Measurements from ENCODE around the gene TGFBR1.

DNA sequence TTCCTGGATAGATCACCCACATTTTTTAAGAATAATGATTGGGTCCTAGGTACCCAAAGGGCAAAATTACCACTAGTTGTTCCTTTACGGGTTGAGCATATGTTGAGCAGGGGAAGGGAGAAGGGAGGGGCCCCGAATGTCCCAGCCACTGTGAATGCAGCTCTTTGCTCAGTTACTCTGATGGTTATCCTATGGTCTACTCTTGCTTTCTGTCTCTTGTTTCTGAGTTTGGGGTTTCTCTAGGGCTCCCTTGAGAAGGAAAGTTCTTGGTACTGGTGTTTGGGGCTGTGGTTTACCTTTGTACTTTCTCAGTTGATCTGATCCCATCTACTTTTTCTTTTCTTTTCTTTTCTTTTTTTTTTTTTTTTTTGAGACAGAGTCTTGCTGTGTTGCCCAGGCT, 61.2 kb downstream of the TGFBR1 start:
- TF ChIP-seq, protein P1, sequence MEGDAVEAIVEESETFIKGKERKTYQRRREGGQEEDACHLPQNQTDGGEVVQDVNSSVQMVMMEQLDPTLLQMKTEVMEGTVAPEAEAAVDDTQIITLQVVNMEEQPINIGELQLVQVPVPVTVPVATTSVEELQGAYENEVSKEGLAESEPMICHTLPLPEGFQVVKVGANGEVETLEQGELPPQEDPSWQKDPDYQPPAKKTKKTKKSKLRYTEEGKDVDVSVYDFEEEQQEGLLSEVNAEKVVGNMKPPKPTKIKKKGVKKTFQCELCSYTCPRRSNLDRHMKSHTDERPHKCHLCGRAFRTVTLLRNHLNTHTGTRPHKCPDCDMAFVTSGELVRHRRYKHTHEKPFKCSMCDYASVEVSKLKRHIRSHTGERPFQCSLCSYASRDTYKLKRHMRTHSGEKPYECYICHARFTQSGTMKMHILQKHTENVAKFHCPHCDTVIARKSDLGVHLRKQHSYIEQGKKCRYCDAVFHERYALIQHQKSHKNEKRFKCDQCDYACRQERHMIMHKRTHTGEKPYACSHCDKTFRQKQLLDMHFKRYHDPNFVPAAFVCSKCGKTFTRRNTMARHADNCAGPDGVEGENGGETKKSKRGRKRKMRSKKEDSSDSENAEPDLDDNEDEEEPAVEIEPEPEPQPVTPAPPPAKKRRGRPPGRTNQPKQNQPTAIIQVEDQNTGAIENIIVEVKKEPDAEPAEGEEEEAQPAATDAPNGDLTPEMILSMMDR (IDR thresholded peaks at IDR 0.05; ENCODE audit: low read length): no peak
- no peak for TF ChIP-seq EZH2phosphoT487 (IDR thresholded peaks at IDR 0.05; ENCODE audit: low read length)

All from MM.1S (cell line).